GM21528 (cell line): ENCODE data around the gene DNAH9.

Source experiments
- ATAC-seq: cut with Tn5 transposase; IDR thresholded peaks from one replicate; pipeline ENCODE4 v1.9.1; 2021; ENCODE audit warnings: mild to moderate bottlenecking, moderate library complexity; ENCODE audit not compliant: unreplicated experiment, low FRiP score

The DNAH9 gene

DNA sequence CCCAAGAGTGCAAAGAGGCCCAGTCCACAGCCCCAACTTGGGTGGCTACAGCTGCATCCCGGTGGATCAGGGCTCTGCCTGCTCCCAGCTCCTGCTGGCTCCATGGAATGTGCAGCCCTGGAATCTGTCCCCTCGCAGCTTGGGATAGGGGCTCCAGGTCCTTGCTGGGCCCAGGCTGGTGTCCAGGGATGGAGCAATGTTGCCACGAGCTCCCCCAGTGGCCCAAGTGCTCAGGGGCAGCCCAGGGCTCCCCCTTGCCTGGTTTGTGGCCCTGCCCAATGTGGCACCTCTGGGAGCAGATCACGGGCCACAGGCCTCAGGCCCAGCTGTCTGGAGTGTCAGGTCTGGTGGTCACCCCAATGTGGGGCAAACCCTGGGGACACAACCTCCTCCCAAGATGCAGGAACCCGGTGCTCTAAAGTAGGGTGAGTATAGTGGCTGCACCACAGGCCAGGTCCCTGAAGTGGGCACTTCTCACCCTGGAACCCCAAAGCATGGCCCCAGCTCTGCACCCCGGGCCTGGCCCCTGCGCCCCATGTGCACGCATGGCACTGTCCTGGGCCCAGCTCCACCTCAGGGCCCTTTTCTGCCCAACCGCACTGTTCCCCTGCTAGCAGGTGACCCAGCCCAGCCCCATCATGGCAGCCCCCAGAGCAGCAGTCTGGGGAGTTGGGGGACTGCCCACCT, 14.8 kb upstream of the DNAH9 start:
- no peak for ATAC-seq

DNA sequence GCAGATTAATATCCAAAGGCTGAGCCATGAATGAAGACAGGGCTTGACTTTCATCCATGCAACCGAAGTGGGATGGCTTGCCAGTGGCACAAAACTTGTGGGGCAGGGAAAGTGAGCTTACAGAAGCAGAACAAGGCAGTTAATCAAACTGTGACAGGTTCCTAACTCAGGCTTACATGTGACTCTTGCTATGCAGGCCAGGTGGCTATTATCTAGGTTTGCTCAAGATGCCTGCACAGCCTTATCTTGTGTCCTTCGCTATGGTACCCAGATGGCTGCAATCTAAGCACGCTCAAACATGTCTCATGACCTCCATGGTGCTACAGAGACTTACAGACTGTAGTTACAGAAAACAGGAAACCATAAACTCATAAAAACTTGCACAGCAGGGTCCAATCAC, 8.6 kb upstream of the DNAH9 start:
- no peak for ATAC-seq

- no peak for ATAC-seq
Observed at GRCh38 chr17:11601661-11602060, 3.4 kb downstream of the DNAH9 start.

GRCh38 chr17:11608396-11608795, 10.1 kb downstream of the DNAH9 start:
- no peak for ATAC-seq

DNA sequence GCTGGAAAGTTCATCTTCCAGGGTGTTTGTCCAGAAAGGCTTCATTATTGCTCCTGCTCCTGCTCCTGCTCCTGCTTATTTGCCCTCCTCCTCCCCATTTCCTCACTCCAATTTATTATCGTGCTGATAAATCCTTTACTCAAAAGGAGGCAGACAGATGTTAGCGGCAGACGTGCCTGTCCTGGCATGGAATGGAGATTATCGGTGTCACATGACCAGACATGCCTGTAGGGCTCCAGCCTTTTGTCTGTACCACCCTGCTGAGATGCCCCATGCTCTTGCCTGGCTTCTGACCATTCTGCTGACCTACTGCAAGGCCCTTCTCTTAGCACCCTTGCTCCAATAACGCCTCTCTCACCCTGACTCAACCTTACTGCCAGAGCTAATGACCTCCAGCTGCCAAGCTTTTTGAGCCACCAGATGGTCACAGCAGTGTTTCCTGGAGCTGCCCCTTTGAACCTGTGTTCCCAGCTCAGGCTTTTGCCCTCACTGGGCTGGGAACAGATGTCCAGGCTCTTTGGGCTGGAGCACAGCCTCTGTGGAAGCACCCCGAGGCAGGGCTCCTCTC, 12.8 kb downstream of the DNAH9 start:
- no peak for ATAC-seq

GRCh38 chr17:11612956-11613355, 14.7 kb downstream of the DNAH9 start:
- ATAC-seq = no peak

- no peak for ATAC-seq
Observed at GRCh38 chr17:11618861-11619566, 20.7 kb downstream of the DNAH9 start.

DNA sequence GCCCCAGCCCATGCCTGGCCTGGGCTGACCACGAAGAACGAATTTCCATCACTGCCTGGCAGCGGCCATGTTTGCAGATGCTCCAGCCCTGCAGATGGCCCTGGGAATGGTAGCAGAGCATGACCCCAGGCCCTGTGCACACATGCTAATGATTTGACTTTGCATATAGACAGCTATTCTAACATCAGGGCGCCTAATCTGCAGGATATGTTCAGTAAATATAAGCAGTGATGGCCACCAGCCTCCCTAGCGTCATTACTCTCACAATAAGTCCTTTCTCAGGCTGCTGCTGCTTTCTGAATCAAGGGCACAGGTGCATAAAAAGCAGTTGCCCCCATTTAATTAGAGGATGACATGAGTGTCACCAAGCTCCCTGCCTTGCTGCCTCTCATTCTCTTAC, 24.2 kb downstream of the DNAH9 start:
- no peak for ATAC-seq

DNA sequence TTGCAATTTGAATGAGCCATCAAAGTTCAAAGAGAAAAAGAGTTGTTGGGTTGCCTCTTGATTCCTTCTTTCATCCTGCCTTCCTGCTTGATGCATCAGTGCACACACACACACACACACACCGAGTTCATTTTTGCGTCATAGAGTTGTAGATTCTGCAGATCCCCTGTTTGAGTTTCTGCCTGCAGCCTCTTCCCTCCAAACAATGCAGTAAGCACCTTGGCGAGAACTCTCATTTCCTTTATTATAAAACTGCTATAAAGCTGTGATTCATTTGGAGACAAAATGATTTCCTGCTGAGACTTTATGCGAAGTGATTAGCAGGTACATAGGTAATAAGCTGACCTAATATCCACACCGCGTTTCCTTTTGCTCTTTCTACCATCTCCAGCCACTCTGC, 26.7 kb downstream of the DNAH9 start:
- no peak for ATAC-seq

GRCh38 chr17:11625878-11626277, 27.6 kb downstream of the DNAH9 start:
- ATAC-seq = no peak

DNA sequence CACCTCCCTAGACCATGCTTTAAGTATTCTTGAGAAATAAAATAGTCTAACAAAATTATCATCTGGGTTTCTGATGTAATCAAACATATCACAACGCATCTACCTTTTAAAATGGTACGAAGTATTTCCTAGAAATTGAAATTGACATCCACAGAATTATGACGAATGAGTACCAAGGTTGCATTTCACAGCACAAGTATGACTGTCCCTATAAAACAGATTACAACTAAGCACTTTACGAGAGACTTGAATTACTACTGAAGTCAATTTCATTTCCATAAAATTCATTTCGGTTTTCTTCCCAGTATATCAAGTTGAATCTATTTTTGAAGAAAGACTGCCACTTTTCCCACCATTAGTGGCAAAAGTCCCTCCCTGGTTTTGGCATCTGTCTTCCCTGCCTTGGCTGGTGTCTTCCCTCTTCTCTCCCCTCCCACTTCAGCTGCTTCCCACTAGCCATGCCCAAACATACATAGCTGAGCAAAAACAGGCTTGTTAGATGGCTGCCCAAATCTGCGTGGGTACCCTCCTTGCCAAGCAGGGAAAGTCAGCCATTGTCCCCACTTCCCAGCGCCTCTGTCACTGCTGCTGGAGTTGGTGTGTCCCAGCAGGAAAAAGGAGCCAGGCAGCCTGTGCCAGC, 29.2 kb downstream of the DNAH9 start:
- no peak for ATAC-seq

DNA sequence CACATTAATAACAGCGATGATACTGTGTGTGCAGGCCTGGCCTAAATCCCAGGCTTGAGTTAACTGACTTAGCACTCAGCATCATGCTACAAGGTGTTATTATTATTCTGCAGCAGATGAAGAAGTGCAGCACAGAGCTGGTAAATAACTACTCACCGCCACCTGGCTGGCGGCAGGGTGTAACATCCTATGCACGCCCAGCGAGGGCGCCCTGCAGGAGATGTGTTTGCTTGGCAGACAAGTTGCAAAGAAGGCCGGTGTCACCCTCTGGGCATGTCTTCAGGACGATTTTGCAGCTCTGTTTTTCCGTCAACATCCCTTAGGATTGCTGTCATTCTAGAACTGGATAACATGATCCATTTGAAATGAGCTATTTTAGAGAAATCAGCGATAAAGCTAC, 30.1 kb downstream of the DNAH9 start:
- ATAC-seq = no peak

DNA sequence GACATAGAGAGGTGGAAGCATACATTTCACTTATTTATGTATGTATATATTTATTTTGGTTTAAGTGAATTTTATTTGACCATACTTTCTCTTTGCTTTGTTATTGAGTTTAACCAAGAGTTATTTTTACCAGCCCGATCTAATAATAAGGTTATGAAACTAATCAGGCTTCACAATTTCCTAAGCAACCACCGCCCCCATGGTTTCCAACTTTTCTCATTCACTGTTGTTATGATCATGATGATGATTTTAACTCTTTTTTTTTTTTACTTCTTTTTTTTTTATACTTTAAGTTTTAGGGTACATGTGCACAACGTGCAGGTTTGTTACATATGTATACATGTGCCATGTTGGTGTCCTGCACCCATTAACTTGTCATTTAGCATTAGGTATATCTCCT, 30.6 kb downstream of the DNAH9 start:
- no peak for ATAC-seq

GRCh38 chr17:11636771-11637170, 38.5 kb downstream of the DNAH9 start:
- no peak for ATAC-seq

DNA sequence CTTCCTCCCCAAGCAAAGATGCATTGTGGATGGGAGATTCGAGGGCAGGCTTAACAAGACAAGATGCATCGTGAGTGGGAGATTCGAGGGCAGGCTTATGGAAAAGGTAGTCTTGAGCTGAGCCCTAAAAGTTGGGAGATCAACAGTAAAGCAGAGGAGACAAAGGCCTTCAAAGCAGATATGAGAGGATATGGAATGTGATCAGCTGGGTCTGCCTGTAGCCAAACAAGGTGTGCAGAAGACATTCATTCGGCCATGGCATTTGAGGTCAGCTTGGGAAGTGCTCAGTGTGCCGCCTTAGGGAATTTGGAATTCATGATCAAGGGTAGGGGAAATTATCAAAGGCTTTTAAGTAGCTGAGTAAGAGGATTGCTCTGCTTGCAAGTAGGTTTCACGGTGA, 39.5 kb downstream of the DNAH9 start:
- ATAC-seq = no peak

- ATAC-seq = no peak
Observed at GRCh38 chr17:11638700-11639265, 40.5 kb downstream of the DNAH9 start.

GRCh38 chr17:11639736-11640462, 41.6 kb downstream of the DNAH9 start:
- ATAC-seq = no peak

- no peak for ATAC-seq
Observed at GRCh38 chr17:11640463-11640814, 42.2 kb downstream of the DNAH9 start.

DNA sequence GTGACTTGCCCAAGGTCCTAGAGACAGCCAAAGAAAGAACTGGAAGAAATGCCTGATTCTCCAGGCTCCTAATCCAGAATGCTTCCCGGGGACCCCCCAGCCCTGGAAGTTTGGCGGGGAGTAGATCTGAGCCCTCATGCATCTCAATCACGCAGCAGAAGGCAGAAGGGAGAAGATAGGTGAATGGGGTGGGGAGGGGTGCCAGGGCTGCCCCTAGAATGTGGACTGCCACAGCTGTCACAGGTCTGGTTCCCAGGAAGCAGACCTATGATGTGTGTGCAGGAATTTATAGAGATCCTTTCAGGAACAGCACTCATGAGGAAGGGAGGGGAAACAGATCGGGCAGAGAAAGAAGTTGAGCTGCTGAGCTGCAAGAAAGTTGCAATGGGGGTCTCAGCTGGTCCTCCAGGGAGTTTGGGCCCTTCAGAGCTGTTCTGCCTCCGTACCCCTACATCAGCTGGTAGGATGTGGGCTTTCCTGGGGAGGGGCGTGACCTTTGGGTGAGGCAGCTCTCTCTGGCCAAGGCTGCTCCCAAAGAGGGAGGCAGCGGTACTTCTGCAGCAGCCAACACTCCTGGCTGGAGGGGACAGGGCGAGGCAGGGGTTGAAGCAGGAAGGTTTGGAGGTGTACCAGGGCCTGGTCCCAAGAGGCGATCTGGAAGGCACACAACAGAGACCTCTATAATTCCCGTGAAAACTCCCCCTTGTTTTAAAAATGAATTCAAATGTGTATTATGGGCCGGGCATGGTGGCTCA, 43.4 kb downstream of the DNAH9 start:
- no peak for ATAC-seq

- ATAC-seq = no peak
Observed at GRCh38 chr17:11642655-11643054, 44.4 kb downstream of the DNAH9 start.
